Liver (tissue), 9 donors: ENCODE data around the gene CDH13. TPM values are rescaled to one million over a fixed set of nuclear protein-coding genes. Genes with fewer than 3 reads are reported as not detected.

ENCODE experiments used
- DNase-seq: peaks from one replicate; pipeline ENCODE4 v3.0.0-alpha.2; 2017; ENCODE audit warnings: low spot score
- H3K27ac ChIP-seq, 2 donors: one replicate each; pipeline ENCODE4 v1.7.0; 2013; ENCODE audit warnings: inconsistent platforms in 2 of 2, low read length in 2 of 2, control low read depth in 1 of 2, low read depth in 1 of 2, mild to moderate bottlenecking in 1 of 2
- H3K27me3 ChIP-seq, 4 donors: one replicate each; pipeline versions ENCODE4 v1.6.1 to v1.7.0; 2013; ENCODE audit warnings: low read length in 3 of 4, inconsistent platforms in 1 of 4, mild to moderate bottlenecking in 1 of 4, moderate library complexity in 1 of 4; ENCODE audit not compliant: control insufficient read depth in 4 of 4, insufficient read depth in 4 of 4
- H3K36me3 ChIP-seq, 4 donors: one replicate each; pipeline versions ENCODE4 v1.6.1 to v1.7.0; 2013; ENCODE audit warnings: low read length in 3 of 4, mild to moderate bottlenecking in 3 of 4, low read depth in 1 of 4, moderate library complexity in 1 of 4; ENCODE audit not compliant: control insufficient read depth in 4 of 4, insufficient read depth in 3 of 4
- H3K4me1 ChIP-seq, 4 donors: one replicate each; pipeline versions ENCODE4 v1.6.1 to v1.7.0; 2013; ENCODE audit warnings: low read length in 3 of 4, mild to moderate bottlenecking in 3 of 4, moderate library complexity in 1 of 4; ENCODE audit not compliant: control insufficient read depth in 4 of 4, insufficient read depth in 4 of 4
- H3K4me3 ChIP-seq, 3 donors: one replicate each; pipeline versions ENCODE4 v1.6.1 to v1.7.0; 2013; ENCODE audit warnings: low read length in 3 of 3, control low read depth in 1 of 3, low read depth in 1 of 3, mild to moderate bottlenecking in 1 of 3
- H3K9ac ChIP-seq, 2 donors: one replicate each; pipeline ENCODE4 v1.7.0; 2013; ENCODE audit warnings: low read length in 2 of 2, mild to moderate bottlenecking in 2 of 2, moderate library complexity in 2 of 2, control low read depth in 1 of 2, low read depth in 1 of 2
- H3K9me3 ChIP-seq, 4 donors: one replicate each; pipeline versions ENCODE4 v1.6.1 to v1.7.0; 2013; ENCODE audit warnings: low read length in 3 of 4; ENCODE audit not compliant: control insufficient read depth in 4 of 4
- EGR1 ChIP-seq, 2 donors: IDR thresholded peaks; 2 replicates each; pipeline ENCODE4 v1.6.1; 2016 to 2018; ENCODE audit warnings: antibody characterized with exemption in 2 of 2, low read depth in 2 of 2
- FOXA1 ChIP-seq: IDR thresholded peaks from 2 replicates; pipeline ENCODE4 v1.6.1; 2016; ENCODE audit warnings: antibody characterized with exemption
- FOXA2 ChIP-seq: IDR thresholded peaks from 2 replicates; pipeline ENCODE4 v1.6.1; 2016; ENCODE audit warnings: antibody characterized with exemption
- GABPA ChIP-seq, 2 donors: IDR thresholded peaks in 1 of 2; conservative IDR thresholded peaks in 1 of 2; 2 replicates each; pipeline ENCODE4 v1.6.1; 2016; ENCODE audit warnings: antibody characterized with exemption in 2 of 2, mild to moderate bottlenecking in 1 of 2, moderate library complexity in 1 of 2
- HNF4A ChIP-seq, 2 donors: conservative IDR thresholded peaks; 2 replicates each; pipeline ENCODE4 v1.6.1; 2016; ENCODE audit warnings: antibody characterized with exemption in 2 of 2, mild to moderate bottlenecking in 2 of 2
- HNF4G ChIP-seq: IDR thresholded peaks from 2 replicates; pipeline ENCODE4 v1.6.1; 2016; ENCODE audit warnings: antibody characterized with exemption
- JUND ChIP-seq, 2 donors: IDR thresholded peaks; 2 replicates each; pipeline ENCODE4 v1.6.1; 2016; ENCODE audit warnings: antibody characterized with exemption in 2 of 2
- NR2F2 ChIP-seq: IDR thresholded peaks from 2 replicates; pipeline ENCODE4 v1.6.1; 2016; ENCODE audit warnings: antibody characterized with exemption
- RAD21 ChIP-seq, 2 donors: IDR thresholded peaks; 2 replicates each; pipeline ENCODE4 v1.6.1; 2016; ENCODE audit warnings: antibody characterized with exemption in 2 of 2, mild to moderate bottlenecking in 2 of 2
- RXRA ChIP-seq, 2 donors: IDR thresholded peaks; 2 replicates each; pipeline ENCODE4 v1.6.1; 2017 to 2018; ENCODE audit warnings: antibody characterized with exemption in 2 of 2, mild to moderate bottlenecking in 1 of 2
- SP1 ChIP-seq: IDR thresholded peaks from 2 replicates; pipeline ENCODE4 v1.6.1; 2018; ENCODE audit warnings: antibody characterized with exemption, mild to moderate bottlenecking
- TAF1 ChIP-seq: conservative IDR thresholded peaks from 2 replicates; pipeline ENCODE4 v1.6.1; 2016; ENCODE audit warnings: antibody characterized with exemption, mild to moderate bottlenecking
- YY1 ChIP-seq: IDR thresholded peaks from 2 replicates; pipeline ENCODE4 v1.6.1; 2016; ENCODE audit warnings: antibody characterized with exemption, mild to moderate bottlenecking
- WGBS: extraction: QIAGEN DNeasy Blood & Tissue Kit; methylation state at CpG from one replicate; pipeline ENCODE4 v1.1.7; 2013; 5-methylcytosine and 5-hydroxymethylcytosine counted together
- polyA plus RNA-seq, 2 donors: library from polyadenylated mRNA; stranded (reverse) in 1 of 2; unstranded in 1 of 2; fragments of 200-250 nt in 1 of 2; fragments of >200 nt in 1 of 2; fragmentation: Nextera tagmentation in 1 of 2; extraction: Ambion mirVana in 1 of 2; gene quantifications; one replicate each; pipeline versions ENCODE4 v1.2.1 to v1.2.3, GENCODE V29; 2013 to 2015
- total RNA-seq, 2 donors: library from RNA; depleted of rRNA; stranded (reverse); fragments of >200 nt; gene quantifications; one replicate each; pipeline ENCODE4 v1.2.3, GENCODE V29; 2014
- TF ChIP-seq, protein P1 (sequence below): IDR thresholded peaks from 2 replicates; pipeline ENCODE4 v1.6.1; 2016; ENCODE audit warnings: antibody characterized with exemption
- TF ChIP-seq, protein P2 (sequence below): fragments of 150-350 bp; IDR thresholded peaks from 2 replicates; pipeline ENCODE4 v1.5.1; 2017; ENCODE audit warnings: improper control_type of control experiment, low read depth, low read length; ENCODE audit not compliant: missing input control
- TF ChIP-seq, protein P3 (sequence below): IDR thresholded peaks from 2 replicates; pipeline ENCODE4 v1.6.1; 2016; ENCODE audit warnings: antibody characterized with exemption, mild to moderate bottlenecking
- TF ChIP-seq, protein P4 (sequence below): IDR thresholded peaks from 2 replicates; pipeline ENCODE4 v1.6.1; 2016; ENCODE audit warnings: antibody characterized with exemption
- TF ChIP-seq, protein P5 (sequence below): IDR thresholded peaks from 2 replicates; pipeline ENCODE4 v1.6.1; 2016; ENCODE audit warnings: antibody characterized with exemption
- donor health status: healthy.
- donor health status: healthy.
- donor health status: healthy.
- donor health status: healthy.
- donor health status: healthy.

CDH13 gene
- total and polyA plus RNA-seq, 4 donors: 0.21 to 1.5 (median 0.58) TPM

DNA sequence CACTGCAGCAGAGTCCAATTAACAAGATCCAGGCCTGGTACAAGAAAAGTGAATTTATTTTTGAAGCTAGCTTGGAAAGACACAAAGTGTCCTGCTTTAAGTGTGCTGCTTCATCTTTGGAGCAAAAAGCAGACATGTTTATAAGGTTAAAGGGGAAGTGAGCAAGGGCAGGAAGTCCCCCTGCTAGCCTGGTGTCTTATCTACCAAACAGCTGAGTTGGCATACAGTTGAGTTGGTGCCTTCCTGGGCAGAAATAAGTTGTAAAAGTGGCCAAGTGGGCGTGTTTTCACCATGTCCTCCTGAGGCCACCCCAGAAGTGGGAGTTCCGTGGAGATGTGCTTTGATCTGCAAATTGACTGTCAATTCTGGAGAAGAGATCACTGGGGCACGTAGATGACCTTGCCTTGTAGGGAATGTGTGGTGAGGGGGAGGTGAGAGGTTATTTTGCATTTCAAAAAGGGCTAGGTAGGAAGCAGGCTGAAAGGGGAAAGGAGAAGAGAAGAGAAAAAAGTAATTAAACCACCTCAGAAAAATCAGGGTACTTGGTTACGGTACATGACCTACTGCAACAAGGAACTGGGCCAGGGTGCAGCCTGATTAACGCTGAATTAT, 1142.7 kb downstream of the CDH13 start:
- WGBS: 59% methylated on average over 5 of the region's 5 CpGs
- no peaks in the 10 kb centered on the region for H3K27me3 ChIP-seq
- H3K4me3 ChIP-seq: no peak overlapping the region
- H3K27ac ChIP-seq: no peak overlapping the region
- H3K36me3 ChIP-seq: no peaks in the 10 kb centered on the region
- TF ChIP-seq, protein P1, sequence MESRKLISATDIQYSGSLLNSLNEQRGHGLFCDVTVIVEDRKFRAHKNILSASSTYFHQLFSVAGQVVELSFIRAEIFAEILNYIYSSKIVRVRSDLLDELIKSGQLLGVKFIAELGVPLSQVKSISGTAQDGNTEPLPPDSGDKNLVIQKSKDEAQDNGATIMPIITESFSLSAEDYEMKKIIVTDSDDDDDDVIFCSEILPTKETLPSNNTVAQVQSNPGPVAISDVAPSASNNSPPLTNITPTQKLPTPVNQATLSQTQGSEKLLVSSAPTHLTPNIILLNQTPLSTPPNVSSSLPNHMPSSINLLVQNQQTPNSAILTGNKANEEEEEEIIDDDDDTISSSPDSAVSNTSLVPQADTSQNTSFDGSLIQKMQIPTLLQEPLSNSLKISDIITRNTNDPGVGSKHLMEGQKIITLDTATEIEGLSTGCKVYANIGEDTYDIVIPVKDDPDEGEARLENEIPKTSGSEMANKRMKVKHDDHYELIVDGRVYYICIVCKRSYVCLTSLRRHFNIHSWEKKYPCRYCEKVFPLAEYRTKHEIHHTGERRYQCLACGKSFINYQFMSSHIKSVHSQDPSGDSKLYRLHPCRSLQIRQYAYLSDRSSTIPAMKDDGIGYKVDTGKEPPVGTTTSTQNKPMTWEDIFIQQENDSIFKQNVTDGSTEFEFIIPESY: no peak
- no peak for TF ChIP-seq NR2F2
- TF ChIP-seq JUND (IDR thresholded peaks at IDR 0.05): no peak
- no peak for TF ChIP-seq YY1
- TF ChIP-seq, protein P2, sequence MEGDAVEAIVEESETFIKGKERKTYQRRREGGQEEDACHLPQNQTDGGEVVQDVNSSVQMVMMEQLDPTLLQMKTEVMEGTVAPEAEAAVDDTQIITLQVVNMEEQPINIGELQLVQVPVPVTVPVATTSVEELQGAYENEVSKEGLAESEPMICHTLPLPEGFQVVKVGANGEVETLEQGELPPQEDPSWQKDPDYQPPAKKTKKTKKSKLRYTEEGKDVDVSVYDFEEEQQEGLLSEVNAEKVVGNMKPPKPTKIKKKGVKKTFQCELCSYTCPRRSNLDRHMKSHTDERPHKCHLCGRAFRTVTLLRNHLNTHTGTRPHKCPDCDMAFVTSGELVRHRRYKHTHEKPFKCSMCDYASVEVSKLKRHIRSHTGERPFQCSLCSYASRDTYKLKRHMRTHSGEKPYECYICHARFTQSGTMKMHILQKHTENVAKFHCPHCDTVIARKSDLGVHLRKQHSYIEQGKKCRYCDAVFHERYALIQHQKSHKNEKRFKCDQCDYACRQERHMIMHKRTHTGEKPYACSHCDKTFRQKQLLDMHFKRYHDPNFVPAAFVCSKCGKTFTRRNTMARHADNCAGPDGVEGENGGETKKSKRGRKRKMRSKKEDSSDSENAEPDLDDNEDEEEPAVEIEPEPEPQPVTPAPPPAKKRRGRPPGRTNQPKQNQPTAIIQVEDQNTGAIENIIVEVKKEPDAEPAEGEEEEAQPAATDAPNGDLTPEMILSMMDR: no peak
- TF ChIP-seq HNF4A (conservative IDR thresholded peaks at IDR 0.05): no peak
- no peak for TF ChIP-seq HNF4G
- TF ChIP-seq, protein P3, sequence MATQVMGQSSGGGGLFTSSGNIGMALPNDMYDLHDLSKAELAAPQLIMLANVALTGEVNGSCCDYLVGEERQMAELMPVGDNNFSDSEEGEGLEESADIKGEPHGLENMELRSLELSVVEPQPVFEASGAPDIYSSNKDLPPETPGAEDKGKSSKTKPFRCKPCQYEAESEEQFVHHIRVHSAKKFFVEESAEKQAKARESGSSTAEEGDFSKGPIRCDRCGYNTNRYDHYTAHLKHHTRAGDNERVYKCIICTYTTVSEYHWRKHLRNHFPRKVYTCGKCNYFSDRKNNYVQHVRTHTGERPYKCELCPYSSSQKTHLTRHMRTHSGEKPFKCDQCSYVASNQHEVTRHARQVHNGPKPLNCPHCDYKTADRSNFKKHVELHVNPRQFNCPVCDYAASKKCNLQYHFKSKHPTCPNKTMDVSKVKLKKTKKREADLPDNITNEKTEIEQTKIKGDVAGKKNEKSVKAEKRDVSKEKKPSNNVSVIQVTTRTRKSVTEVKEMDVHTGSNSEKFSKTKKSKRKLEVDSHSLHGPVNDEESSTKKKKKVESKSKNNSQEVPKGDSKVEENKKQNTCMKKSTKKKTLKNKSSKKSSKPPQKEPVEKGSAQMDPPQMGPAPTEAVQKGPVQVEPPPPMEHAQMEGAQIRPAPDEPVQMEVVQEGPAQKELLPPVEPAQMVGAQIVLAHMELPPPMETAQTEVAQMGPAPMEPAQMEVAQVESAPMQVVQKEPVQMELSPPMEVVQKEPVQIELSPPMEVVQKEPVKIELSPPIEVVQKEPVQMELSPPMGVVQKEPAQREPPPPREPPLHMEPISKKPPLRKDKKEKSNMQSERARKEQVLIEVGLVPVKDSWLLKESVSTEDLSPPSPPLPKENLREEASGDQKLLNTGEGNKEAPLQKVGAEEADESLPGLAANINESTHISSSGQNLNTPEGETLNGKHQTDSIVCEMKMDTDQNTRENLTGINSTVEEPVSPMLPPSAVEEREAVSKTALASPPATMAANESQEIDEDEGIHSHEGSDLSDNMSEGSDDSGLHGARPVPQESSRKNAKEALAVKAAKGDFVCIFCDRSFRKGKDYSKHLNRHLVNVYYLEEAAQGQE: no peak
- TF ChIP-seq, protein P4, sequence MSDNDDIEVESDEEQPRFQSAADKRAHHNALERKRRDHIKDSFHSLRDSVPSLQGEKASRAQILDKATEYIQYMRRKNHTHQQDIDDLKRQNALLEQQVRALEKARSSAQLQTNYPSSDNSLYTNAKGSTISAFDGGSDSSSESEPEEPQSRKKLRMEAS: no peak
- TF ChIP-seq FOXA1: no peak
- TF ChIP-seq GABPA (IDR thresholded peaks at IDR 0.05 in 1 of 2, conservative IDR thresholded peaks at IDR 0.05 in 1 of 2): no peak
- TF ChIP-seq, protein P5, sequence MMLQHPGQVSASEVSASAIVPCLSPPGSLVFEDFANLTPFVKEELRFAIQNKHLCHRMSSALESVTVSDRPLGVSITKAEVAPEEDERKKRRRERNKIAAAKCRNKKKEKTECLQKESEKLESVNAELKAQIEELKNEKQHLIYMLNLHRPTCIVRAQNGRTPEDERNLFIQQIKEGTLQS: no peak
- TF ChIP-seq FOXA2: no peak
- no peak for TF ChIP-seq TAF1
- no peak for TF ChIP-seq EGR1 (IDR thresholded peaks at IDR 0.05; ENCODE audit: low read depth in 2 of 2)
- no peak for TF ChIP-seq RXRA (IDR thresholded peaks at IDR 0.05)
- TF ChIP-seq SP1: no peak
- no peak for TF ChIP-seq RAD21 (IDR thresholded peaks at IDR 0.05)
- DNase-seq: no peak
- H3K4me1 ChIP-seq: no peaks in the 10 kb centered on the region
- H3K9me3 ChIP-seq: no peaks in the 10 kb centered on the region
- no peak overlapping the region for H3K9ac ChIP-seq
